GM18499 (cell line): Measurements from ENCODE around the gene METRNL.
"Not testable (repeated sequence)": the region's sequence is repeated elsewhere in the genome, so short reads cannot be mapped to it uniquely, and the experiment has no call there.

ENCODE experiments used
- ATAC-seq: cut with Tn5 transposase; IDR thresholded peaks from one replicate; pipeline ENCODE4 v1.9.1; 2021; ENCODE audit warnings: moderate number of reproducible peaks; ENCODE audit not compliant: insufficient read depth, unreplicated experiment

The METRNL gene, protein sequence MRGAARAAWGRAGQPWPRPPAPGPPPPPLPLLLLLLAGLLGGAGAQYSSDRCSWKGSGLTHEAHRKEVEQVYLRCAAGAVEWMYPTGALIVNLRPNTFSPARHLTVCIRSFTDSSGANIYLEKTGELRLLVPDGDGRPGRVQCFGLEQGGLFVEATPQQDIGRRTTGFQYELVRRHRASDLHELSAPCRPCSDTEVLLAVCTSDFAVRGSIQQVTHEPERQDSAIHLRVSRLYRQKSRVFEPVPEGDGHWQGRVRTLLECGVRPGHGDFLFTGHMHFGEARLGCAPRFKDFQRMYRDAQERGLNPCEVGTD

DNA sequence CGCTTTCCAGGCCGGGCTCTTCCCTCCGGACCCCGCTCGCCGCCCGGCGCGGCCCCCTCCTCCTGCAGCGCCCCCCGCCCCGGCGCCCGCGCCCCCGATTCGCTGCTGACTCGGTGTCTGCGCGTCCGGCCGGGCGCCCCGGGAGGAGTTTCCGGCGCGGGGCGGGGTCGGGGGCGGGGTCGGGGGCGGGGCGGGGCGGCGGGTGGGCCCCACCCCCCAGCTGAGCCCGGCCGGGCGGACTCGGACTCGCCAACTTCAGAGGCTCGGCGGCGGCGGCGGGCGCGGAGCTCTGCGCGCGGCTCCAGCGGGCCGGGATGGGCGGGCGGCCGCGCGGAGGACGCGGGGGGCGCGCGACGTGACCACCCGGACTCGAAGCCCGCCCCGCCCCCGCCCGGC is at the start of gene METRNL:
Gene METRNL (plus strand): TSS at position 258 of the 396 bp plus-strand sequence. CDS start 207 bp downstream, outside the sequence.
- no peak for ATAC-seq

DNA sequence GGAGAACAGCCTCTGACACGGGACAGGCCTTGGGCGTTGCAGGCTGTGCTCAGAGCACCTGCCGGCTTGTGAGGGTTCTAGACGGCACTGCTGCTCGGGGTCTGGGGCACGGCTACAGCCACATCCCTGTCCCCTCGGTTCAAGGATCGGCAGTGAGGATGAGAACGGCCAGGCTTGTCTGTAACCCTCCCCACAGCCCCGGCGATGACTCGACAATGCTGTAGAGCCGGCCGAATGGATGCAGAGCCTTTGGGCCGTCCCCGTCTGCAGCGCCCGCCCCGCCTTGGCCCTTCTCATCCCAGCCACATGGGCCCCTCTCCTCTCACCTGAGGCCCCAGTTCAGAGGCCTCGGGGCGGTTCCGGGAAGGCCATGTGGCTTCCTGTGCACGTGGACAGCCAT is 49.0 kb upstream of the METRNL start:
- ATAC-seq = no peak

DNA sequence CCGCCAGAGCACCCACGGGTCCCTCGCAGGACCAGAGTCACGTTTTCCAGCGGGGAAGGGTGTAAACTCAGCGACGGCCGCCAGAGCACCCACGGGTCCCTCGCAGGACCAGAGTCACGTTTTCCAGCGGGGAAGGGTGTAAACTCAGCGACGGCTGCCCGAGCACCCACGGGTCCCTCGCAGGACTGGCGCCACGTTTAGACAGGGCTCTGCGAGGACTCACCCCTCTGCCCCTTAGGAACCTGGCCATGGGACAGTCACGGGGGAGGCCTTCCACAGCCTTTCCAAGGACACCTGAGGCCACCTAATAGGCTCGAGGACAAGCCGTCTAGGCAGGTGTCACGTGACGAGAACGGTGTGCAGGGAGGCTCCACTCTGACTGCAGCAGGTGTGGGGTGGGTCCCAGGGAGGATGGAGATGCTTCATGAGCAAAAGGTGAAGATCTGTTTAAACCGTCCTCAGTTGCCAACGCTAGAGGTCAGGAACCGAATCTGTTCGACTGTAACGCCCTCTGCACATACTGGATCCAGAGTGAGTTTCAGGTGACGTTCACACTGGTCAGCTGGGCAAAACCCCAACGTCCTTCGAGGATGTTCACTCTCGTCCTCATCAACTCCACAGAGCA is 48.0 kb upstream of the METRNL start:
- no peak for ATAC-seq

DNA sequence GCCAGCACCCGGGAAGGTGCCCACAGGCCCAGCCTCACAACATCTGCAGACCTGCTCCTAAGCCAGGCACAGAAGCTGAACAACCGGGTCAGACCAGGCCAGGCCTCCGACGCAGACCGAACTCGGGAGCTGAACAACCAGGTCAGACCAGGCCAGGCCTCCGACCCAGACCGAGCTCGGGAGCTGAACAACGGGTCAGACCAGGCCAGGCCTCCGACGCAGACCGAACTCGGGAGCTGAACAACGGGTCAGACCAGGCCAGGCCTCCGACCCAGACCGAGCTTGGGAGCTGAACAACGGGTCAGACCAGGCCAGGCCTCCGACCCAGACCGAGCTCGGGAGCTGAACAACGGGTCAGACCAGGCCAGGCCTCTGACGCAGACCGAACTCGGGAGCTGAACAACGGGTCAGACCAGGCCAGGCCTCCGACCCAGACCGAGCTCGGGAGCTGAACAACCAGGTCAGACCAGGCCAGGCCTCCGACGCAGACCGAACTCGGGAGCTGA is 47.4 kb upstream of the METRNL start:
- not testable (repeated sequence) for ATAC-seq

DNA sequence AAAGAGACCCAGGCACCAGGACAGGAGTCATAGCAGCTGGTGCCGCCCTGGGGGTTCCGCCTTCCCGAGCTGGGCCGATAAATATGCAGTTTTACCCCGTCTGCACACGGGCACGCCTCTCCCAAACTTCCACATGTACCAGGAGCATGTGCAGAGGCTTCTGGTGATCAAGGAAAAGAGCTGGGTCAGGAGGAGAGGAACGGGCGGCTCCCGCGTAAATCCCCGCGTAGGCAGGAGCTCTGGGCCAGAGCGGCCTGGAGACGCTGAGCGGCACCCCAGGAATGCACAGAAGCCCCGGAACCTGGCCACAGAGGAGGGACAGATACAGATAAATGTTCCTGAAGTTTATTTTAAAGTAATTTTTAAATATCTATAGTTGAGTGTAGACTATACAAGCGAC is 46.6 kb upstream of the METRNL start:
- no peak for ATAC-seq

DNA sequence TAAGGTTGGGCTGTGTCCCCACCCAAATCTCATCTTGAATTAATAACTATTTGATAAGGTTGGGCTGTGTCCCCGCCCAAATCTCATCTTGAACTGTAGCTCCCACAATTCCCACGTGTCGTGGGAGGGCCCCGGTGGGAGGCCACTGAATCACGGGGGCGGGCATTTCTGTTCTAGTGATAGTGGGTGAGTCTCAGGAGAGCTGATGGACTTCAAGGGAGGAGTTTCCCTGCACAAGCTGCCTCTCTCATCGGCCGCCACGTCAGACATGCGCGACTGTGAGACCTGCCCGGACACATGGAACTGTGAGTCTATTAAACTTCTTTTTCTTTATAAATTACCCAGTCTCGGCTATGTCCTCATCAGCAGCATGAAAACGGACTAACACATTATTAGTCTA is 44.9 kb upstream of the METRNL start:
- ATAC-seq = no peak

DNA sequence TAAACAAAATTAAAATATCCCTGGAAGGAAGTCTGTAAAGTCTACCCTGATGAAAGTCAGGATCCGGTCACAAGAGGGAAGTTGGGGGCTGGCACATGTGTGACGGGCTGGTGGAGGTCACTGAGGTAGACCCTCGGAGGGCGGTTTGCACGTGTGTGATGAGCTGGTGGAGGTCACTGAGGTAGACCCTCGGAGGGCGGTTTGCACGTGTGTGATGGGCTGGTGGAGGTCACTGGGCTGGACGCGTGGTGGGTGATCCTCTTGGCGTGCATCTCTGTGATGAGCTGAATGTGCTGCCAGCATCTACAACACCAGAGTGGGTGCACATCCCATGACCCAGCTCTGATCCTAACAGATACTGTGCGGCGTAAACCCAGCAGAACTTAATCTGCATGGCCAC is 43.7 kb upstream of the METRNL start:
- no peak for ATAC-seq

DNA sequence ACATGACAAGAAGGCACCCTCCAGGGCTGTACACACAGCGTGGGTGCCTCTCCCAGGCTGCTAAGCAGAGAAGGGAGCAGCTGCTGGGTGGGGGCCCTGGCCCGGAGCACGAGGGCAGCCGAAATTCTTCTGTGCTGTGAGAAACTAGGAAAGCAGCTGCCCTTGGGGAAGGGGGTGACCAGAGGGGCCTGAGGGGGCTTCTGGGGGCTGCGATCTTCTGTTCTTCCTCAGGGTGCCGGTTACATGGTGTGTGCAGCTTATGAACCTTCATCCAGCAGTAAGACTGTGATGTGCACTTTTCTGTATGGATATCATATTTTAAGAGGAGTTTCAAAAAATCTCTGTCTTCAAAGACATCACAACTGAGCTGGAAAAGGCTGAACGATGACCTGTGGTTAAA is 43.2 kb upstream of the METRNL start:
- ATAC-seq = no peak

DNA sequence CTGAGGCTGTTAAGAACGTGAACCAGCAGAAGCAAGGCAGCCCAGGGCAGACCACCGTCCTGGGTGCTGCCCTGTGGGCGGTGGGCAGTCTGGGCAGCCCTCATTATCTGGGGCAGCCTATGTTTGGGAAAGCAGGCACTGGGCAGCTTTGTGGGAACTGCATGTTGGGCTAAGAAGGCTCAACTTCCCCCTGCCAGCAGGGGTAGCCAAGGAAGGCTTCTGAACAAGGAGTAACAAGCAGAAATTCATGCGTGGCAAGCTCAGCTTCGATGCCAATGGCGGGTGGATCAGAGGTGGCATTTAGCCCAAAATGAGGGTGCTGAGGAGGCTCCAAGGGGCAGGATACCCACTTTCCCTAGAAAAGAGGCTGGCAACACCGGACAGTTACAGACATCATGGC is 42.7 kb upstream of the METRNL start:
- no peak for ATAC-seq

DNA sequence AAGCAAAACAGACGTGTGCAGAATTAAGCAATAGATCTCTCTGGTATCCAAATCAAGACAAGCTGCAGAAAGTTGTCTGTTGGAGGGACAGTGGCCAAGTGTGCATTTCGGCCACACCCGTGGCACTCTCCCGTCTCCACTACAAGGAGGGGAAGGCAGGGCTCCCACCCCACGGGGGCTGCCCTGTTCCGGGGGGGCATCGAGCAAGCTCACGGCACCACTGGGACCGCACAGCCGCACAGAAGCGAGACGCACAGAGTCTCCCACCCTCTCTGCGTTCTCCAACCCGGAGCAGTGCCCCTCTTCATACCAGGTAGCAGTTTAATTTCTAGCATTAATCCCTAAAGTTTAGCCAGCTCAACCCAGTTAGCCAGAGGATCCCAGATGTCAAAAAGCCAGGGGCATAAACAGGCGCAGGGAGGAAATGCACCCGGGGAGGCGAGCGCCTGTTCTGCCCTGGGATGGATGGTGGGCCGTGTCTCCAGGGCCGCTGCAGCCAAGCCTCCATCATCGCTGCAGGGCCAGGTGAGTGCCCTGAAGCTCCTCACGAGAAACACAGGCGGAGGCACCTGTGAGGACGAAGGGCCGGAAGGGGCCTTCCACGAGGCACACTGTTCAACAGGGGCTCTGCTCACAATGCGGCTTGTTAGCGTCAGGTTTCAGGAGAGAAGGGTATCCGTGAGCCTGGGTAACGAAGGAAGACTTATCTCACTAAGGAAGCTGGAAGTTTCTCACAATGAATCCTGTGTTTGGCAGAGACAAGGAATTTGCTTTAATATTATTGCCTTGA is 42.1 kb upstream of the METRNL start:
- no peak for ATAC-seq

DNA sequence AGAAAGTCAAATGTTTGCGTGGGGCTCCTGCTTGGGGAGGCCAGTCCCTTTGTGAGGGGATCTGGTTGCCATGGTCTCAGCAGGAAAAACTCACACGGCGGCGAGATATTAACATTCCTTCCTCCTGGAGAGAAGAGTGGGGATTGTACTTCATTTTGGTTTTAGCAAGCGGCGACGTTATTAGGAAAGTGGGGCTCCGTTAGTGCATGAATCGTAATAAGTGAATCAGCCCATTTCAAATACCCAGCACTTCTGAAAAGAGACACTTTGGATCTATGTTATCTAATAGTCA is 41.6 kb upstream of the METRNL start:
- ATAC-seq = no peak

DNA sequence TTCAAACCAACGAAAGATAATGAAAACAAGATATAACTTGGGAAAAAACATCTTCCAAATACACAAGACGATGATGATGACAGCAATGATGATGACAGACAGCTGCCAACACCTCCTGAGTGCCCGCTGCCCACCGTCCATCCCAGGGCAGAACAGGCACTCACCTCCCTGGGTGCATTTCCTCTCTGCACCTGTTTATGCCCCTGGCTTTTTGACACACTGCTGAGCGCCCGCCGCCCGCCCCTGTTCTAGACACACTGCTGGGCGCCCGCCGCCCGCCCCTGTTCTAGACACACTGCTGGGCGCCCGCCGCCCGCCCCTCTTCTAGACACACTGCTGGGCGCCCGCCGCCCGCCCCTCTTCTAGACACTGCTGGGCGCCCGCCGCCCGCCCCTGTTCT is 40.4 kb upstream of the METRNL start:
- ATAC-seq = not testable (repeated sequence)

DNA sequence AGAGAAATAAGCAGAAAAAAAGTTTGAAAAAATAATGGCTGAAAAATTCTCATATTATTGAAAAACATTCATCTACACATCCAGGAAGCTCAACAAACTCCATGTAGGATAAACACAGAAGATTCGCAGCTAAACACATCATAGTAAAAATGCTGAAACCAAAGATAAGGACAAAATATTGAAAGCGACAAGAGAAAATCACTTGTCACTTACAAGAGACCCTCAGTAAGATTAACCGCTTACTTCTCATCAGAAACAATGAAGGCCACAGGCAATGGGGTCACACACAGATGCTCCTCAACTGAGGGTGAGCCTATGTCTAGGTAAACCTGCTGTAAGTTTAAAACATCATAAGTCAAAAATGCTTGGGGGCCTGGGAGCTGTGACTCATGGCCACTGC is 38.1 kb upstream of the METRNL start:
- no peak for ATAC-seq

DNA sequence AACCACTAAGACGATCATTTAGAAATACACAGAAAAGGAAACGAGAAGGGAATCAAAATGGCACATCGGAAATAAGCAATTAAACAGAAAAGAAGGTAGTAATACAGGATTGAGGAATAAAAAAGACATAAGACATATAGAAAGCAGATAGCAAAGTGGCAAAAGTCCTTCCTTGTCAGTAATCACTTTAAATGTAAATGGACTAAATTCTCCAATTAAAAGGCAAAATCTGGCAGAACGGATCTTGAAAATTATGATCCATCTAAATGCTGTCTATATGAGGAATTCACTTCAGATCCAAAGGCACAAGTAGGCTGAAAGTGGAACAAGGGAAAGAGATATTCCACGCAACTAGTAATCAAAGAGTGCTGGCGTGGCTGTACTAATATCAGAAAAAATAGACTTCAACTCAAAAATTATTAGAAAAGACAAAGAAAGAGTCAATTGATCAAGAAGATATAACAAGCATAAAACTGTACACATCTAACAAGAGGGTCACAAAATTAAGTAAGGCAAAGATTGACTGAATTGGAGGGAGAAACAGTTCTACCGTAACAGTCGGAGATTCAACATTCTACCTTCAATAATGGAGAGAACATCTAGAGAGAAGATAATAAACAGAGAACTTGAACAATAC is 36.8 kb upstream of the METRNL start:
- ATAC-seq = no peak

DNA sequence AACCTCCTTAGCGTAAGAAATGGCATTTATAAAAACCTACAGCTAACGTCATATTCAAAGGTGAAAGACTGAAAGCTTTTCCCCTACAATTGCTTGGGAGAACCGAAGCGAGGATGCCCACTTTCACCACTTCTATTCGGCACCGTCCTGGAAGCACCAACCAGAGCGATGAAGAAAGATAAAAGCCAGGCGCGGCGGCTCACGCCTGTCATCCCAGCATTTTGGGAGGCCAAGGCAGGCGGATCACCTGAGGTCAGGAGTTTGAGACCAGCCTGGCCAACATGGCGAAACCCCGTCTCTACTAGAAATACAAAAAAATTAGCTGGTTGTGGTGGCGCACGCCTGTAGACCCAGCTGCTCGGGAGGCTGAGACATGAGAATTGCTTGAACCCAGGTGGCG is 34.9 kb upstream of the METRNL start:
- ATAC-seq = not testable (repeated sequence)

DNA sequence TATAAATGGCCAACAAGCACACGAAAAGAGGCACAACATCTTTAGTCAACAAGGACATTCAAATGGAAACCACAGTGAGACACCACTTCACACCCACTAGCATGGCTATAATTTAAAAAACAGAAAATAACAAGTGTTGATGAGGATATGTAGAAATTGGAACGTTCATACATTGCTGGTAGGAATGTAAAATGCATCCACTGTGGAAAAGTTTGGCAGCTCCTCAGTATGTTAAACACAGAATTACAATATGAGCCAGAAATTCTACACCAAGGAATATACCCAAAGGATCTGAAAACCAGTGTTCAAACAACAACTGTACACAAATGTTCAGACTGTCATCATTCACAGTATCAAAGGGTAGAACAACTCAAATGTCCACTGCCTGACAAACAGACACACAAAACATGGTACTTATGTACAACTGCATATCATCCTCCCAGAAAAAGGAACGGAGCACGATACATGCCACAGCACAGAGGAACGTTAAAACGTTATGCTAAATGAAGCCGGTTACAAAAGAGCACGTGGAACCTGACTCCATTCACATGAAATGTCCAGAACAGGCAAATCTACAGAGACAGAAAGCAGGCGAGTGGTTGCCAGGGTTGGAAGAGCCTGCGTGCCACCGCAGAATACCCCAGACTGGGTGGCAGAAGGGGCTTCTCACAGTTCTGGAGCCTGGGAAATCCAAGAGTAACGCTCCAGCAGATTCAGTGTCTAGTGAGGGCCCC is 32.8 kb upstream of the METRNL start:
- ATAC-seq = no peak

DNA sequence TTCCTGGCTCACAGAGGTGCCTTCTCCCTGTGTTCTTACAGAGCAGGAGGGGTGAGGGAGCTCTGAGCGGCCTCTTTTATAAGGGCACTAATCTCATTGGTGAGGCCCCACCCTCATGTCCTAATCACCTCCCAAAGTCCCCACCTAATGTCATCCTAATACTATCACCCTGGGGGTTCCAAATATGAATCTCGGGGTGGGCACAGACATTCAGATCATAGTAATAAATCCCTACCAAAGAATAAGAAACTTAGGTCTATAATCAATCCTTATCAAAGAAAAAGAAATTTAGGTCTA is 32.3 kb upstream of the METRNL start:
- no peak for ATAC-seq

DNA sequence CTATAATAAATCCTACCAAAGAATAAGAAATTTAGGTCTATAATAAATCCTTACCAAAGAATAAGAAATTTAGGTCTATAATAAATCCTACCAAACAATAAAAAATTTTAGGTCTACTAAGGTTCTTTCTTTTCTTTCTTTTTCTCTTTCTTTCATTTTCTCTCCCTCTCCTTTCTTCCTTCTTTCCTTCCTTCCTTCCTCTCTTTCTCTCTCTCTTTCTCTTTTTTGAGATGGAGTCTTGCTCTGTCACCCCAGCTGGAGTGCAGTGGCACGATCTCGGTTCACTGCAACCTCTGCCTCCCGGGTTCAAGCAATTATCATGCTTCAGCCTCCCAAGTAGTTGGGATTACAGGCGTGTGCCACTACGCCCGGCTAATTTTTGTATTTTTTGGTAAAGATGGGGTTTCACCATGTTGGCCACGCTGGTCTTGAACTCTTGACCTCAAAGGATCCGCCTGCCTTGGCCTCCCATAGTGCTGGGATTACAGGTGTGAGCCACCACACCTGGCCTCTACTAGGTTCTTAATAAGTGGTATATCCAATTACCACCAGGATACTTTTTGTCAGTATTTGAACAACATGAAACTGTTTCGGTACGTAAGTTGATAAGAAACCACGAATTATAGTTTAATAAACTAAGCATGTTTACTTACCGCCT is 31.5 kb upstream of the METRNL start:
- not testable (repeated sequence) for ATAC-seq

DNA sequence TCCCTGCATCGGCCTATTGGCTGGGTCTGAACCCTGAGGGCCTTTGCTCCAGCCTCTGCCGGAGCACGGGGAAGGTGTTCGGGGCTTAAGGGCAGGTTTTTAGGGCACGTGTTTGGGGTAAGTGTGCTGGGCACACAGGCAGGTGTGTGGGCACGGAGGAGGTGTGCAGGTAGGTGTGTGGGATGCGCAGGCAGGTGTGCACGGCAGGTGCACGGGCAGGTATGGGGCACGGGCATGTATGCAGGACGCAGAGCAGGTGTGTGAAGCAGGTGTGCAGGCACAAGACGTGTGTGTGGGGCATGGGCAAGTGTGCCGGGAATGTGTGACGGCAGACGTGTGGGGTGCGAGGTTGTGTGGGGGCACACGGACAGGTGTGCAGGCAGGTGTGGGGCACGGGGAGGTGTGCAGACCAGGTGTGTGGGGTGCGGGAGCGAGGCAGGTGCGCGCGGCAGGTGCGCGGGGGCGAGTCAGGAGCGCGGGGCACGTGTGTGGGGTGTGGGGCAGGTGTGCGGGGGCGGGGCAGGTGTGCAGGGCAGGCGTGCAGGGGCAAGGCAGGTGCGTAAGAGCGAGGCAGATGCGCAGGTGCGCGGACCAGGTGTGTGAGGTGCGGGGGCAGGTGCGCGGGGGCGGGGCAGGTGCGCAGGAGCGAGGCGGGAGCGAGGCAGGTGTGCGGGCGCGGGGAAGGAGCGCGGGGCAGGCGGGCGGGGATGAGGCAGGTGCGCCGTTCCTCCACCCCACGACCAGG is 28.6 kb upstream of the METRNL start:
- ATAC-seq = no peak
